Stimulated activated CD4-positive, alpha-beta T cell treated with anti-CD3 and anti-CD28 coated beads, Interleukin-15, amount 100 ng/mL, for 24 hours (primary cell): ENCODE measurements around the gene SNX25.

Experiments used
- DNase-seq: peaks from one replicate; pipeline ENCODE4 v3.0.0-alpha.2; 2020

The SNX25 gene

DNA sequence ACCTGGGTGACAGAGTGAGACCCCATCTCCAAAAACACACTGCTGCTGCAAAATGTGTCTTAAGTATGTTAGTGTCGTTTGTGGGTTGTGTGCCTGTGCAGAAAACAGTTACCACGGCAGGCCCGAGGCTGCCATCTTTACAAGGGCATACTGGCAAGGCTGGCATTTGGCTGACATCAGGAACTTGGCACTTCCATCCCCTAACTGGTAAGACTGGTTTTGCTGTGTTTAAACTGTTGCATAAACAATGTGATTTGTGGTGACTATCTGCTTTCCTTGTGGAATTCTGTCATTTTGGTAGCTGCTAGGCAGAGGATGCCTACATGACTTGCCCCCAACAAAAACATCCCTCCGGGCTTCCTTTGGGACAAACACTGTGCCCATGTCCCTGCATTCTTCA lies 174.1 kb downstream of the SNX25 start:
- no peak for DNase-seq

DNA sequence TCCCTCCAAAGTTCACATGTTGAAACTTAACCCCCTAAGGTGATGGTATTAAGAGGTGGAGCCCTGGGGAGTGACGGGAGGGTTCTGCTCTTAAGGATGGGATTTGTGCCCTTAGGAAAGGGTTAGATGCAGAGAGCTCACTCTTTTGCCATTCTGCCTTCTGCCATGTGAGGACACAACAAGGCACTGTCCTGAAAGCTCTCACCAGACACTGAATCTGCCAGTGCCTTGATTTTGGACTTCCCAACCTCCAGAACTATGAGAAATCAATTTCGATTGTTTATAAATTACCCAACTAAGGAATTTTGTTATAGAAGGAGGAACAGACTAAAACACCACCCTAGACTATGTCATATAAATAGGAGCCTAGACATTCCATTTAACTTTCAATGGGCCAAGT lies 174.7 kb downstream of the SNX25 start:
- no peak for DNase-seq

DNA sequence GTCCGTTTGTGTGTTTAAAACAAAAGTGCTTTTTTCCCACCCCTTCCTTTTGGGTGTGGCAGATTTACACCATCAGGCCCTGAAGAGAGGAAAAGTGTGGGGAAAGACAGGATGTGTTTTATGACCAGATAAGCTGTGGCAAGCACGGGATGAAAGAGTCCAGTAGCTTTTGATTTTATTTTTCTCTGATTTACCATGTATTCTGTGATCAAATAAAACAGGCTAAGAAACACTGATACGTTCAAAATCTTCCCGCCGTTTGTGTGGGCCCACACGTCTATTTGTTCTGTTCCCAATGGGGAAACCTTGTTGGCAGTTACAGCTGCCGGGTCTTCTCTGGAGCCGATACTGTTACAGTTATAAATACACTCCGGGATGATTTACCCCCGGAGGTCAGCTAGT lies 175.5 kb downstream of the SNX25 start:
- no peak for DNase-seq

DNA sequence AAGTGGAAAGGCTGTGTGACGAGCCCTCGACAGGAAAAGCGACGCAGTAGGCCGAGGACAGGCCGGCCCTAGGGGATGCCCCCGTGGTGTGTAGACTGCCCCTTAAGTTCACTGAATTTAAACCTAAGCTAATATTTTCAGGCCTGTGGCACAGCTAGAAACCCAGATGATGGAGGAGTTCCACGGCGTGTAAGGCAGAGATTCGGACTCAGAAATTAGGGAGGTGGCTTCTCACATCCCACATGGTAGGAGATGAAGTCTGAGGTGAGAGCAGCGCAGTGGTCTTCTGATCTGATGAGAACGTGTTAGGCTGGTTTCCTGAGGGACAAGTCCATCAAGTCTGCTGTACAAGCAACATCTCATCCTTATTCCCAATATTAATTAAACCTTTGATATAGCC lies 178.6 kb downstream of the SNX25 start:
- DNase-seq = no peak

DNA sequence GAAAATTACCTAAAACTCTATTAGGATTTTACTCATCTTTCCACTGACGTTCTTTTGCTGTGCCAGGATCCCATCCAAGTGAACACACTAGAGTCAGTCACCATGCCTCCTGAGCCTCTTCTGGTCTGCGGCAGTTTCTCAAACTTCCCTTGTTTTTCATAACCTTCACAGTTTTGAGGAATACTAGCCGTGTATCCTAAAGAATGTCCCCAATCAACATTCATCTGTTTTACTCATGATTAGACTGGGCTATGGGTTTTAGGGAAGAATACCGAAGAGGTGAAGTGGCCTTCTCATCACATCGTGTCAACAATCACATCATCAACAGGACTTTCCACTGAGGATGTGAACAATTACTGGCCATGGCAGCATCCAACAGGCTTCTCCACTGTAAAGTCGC lies 181.5 kb downstream of the SNX25 start:
- no peak for DNase-seq

DNA sequence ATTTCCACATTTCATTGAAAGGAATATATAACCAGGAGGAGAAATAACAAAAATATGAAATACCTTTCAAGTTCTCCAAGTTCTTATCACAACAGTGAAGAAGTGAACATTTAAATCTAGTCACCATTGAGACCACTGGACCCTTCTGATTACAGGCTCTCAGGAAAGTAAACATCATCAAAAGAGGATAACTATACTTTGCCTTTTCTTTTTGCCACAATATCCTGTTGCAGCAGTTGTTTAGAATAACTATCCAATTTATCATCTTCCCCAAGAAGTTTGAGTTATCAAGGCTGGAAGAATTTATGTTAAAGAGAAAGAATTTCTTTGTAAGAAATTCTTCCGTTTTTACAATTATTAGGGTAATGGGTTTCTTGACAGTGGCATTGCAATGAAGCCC lies 182.8 kb downstream of the SNX25 start:
- DNase-seq = no peak

DNA sequence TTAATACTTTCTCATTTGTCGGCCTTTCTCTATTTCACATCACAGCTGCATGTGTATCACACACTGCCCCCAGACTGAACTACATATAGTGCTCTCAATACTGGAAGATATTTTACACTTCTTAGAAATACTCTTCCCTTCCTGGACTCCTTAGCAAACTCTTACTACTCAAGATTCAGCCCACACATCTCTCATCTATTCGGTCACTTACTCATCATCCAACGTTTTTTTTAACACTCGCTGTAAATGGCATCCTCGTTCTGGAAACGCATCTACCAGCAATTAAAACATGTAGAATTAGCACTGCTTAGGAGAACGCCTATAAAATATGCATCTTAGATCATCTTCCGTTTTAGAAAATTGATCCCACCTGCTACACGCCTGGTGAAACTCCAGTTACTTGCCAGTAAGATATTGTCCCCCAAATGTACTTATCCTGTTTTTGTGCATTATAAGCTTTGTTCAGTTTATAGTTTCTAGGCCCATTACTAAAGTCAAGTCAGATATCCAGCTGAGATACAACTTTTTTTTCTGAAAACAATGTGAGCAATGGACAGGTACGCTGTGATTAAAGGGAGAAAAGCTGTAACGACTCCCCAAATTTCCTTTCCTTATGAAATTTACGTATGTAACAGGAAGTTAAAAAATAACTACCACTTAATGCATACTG lies 185.3 kb downstream of the SNX25 start:
- DNase-seq = no peak

DNA sequence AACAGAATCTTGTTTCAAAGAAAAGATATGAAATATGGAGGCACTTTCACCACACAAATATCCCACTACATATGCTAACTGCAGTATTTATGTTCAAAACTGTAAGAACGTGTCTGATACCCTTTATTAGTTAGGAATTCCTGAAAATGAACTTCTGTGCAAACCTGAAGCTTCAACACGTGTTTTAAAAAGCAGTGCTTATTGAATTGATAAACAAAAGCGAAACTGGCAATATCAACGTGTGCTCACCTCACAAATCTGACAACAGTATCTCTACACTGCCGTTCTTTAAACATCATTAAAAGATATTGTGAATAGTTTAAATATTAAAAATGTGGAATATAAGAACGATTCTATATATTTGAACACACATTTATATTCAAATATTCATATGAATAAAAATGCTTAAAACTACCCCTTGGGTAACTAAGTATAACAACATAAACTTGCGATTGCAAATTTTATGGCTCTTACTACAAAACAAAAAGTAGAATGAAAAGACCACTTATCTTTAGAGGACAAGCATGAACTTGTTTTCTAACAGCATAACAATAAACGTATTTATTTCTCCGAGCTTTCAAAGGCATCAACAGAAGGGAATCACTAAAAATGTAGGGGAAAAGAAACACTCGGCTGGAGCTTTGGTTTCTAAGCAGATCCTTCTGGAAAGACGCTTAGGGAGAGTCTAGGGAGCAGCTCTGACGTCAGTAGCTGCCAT lies 186.0 kb downstream of the SNX25 start, which contains the start of gene LRP2BP:
Gene LRP2BP (minus strand): TSS at position 687 of the 718 bp plus-strand sequence. CDS start 17,738 bp downstream, outside the sequence.
- no peak for DNase-seq

DNA sequence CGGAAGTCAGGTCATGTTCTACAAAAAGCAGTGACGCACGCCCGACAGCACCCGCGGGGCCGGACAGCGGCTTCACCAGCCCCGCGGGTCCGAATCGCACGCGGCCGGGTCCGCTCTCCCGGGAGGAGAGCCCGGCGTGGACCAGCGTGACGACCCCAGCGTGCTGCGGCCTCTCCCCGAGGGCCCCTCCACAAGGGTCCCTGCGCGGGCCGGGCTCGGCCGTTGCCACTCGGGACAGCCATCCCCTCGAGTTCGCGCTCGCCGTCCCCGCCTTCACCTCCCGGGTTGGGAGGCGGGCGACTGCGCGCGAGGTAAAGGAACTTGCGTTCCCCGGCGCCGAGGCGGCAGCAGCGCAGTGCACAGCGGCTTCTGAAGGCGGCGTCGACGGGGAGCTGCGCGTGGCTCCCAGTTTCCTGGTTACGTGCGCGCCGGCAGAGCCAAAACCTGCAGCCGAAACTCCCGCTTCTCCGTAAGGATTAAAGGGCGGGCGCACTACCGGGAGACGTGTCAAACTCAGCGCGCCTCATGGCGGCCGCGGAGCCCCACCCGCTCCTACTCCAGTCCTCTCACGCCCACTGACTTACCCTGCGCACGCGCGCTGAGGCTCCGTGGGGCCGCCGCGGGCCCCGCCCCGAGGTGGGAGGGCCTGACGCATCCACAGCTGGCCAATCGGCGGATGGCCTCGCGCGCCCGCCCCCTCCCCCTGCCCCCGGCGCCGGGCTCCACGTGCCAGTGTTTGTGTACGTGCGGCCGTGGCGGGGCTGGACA lies 186.7 kb downstream of the SNX25 start:
- peak; percentile 96 for DNase-seq

DNA sequence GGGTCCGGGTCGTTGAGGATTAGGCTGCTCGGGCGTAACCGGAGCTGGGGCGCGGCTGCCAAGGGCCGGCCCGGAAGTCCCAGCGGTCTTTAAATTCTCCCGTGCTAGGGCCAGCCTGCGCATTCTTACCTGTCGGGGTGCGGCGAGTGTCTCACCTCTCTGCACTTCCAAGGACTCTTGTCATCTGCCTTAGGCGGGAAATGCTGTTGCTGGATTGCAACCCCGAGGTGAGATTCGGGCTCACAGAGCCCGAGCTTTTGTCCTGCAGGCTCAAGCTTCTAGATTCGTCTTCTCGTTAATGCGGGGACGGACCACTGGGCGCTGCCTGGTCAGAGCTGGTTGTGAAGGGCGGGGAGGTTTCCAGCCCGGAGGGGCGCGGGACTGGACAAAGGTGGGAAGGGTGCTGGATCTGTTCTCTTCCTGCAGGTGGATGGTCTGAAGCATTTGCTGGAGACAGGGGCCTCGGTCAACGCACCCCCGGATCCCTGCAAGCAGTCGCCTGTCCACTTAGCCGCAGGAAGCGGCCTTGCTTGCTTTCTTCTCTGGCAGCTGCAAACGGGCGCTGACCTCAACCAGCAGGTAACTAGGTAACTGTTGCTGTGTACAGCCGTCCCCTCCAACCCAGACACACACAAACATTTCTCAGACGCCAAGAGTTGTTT lies 187.5 kb downstream of the SNX25 start, which contains the start of gene ANKRD37:
Gene ANKRD37 (plus strand): TSS at position 118 of the 662 bp plus-strand sequence. CDS start 83 bp downstream, at position 201.
- no peak for DNase-seq

DNA sequence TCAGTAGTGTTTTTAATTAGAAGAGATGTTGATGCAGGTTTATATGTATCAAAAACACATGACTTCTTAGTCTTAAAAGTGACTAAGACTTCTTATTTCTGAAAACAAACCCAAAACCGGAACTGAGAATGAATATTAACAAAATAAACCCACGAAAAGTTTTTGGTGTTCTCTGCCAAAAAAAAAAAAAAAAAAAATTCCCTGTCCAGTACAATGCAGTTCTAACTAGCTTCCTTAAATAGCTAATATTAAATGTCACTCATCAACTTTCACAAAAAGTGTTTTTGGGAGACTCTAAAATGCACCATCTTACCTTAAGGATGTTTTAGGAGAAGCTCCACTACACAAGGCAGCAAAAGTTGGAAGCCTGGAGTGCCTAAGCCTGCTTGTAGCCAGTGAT lies 189.2 kb downstream of the SNX25 start:
- DNase-seq = no peak

DNA sequence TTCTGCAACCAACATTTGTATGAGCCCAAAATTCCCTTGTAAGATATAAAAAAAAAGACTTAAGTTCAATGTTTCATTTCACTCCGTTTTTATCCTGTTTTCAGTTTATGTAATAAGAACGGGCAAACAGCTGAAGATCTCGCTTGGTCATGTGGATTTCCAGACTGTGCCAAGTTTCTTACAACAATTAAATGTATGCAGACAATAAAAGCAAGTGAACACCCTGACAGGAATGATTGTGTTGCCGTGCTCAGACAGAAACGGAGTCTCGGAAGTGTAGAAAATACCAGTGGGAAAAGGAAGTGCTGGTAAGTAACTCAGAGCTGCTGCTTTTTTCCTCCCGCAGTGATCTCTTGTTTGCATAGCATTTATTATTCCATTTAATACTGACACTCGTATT lies 190.1 kb downstream of the SNX25 start:
- no peak for DNase-seq

DNA sequence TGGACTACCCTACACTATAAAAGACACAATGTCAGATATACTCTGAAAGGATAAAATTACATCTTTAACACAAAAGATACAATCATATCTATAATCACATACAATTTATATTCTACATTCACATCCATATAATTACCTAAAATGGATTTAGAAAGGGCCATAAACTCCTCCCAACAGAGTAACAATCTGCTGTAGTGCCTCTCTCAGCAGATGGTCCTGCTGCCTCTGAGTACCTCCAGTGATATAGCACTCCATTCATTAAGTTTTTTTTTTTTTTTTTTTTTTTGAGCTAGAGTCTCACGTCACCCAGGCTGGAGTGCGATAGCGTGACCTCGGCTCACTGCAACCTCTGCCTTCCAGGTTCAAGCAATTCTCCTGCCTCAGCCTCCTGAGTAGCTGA lies 194.6 kb downstream of the SNX25 start:
- DNase-seq = no peak

DNA sequence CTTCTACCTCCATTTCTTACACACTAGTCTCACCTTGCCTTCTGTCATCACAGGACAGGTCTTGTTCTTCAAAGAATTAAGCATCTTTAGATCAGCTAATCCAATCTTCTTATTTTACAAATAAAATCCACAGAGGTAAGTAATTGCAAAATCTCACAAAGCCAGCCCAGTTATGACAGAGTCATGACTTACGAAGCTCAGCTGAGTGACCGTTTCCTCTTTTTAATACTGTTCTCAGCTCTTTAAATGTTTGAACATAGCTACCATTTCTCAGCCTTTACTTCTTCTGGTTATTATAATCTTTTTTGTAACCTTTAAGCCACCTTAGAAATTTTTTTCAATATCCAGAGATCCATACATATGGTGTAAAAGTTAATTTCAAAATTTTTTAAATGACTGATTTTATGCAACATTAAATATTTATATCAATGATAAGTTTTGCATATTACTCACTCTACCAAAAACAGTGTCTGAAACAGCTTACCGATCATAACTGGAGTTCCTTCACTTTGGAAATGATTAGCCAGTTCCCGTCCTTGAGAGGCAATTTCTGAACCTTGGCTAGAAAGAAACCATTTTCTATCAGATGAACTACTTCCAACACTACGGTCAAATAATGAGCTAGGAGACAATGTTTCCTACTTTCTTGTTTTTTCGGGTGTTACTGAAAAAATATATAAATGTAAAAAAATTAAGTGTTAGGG lies 196.1 kb downstream of the SNX25 start:
- no peak for DNase-seq

DNA sequence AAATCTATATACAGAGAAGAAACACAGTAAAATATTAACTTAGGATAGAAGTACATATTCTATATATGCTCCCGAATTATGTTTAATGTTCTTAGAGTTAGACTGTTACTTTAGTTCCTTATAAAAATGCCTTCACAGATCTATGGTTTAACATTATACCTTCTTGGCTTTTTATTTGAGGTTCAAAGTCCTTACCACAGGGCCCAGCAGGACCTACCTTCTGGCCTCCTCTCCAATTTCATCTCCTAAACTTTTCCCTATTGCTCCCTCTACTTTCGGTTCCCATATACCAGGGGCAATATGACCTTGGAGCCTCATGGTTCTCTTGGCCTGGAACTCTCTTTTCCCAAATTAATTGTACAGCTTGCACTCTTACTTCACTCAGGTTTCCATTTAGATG lies 199.0 kb downstream of the SNX25 start:
- DNase-seq = no peak

DNA sequence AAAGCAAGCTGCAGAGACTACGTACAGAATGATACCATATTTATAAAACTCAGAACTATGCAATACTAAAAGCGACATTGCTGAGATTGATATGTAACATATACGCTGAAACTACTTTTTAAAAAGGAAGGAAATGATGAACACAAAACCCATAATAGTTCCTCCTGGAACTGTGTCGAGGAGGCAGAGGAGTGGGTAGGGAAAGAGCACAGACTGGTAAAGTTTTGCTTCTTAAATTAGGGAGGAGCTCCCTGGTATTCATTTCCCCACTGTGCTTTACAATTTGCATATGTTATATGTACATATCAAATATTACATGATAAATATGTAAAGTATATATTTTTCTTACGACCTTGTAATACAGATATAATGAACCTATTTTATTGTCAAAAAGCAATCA lies 202.5 kb downstream of the SNX25 start:
- no peak for DNase-seq

DNA sequence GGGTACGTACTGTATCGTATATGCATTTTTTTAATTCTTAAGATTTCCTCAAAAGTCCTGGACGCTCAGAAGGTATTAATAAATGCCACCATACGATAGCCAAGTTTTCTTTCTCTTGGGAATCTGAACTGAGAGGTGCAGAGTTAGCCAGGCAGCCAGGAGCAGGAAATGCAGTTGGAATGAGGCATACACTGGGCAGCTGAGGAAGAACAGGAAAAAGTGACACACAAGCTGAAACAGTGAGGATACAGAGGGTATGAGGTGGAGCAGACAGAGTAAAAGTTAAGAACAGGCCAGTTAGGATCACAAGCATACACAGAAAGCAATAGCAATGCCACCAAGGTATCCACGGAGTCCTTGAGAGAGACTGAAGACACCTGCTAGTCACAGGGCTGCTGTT lies 203.0 kb downstream of the SNX25 start:
- no peak for DNase-seq
